Measurements from ENCODE around the gene LPCAT1. TPM values are rescaled to one million over a fixed set of nuclear protein-coding genes. Genes with fewer than 3 reads are reported as not detected.

LPCAT1 gene
- total and polyA plus RNA-seq, 2 of the 13 experiments (the other 11 are each of a cell fraction or from before 2014, with no cell fraction given) = 29.8 to 90.6 TPM

- H3K27ac ChIP-seq (ENCODE audit: extremely low read length, insufficient read depth, low read length) = no peak overlapping the region
- TF ChIP-seq SP5 (CRISPR knock-in tag; IDR thresholded peaks at IDR 0.05; ENCODE audit: borderline replicate concordance, low read depth) = no peak
- no peak for TF ChIP-seq ZNF570 (CRISPR knock-in tag; IDR thresholded peaks at IDR 0.05; ENCODE audit: borderline replicate concordance)
- no peak for TF ChIP-seq ZNF672 (CRISPR knock-in tag; IDR thresholded peaks at IDR 0.05)
- no peak for TF ChIP-seq AGO1 (IDR thresholded peaks at IDR 0.05; ENCODE audit: low read depth, low read length, poor library complexity, severe bottlenecking)
- no peak for TF ChIP-seq TAF15 (IDR thresholded peaks at IDR 0.05; ENCODE audit: low read depth, low read length, poor library complexity, severe bottlenecking)
- no peak for TF ChIP-seq ZFP91 (CRISPR knock-in tag; IDR thresholded peaks at IDR 0.05; ENCODE audit: borderline replicate concordance)
- TF ChIP-seq GLI4 (CRISPR knock-in tag; IDR thresholded peaks at IDR 0.05; ENCODE audit: borderline replicate concordance) = no peak
- TF ChIP-seq, protein P1, sequence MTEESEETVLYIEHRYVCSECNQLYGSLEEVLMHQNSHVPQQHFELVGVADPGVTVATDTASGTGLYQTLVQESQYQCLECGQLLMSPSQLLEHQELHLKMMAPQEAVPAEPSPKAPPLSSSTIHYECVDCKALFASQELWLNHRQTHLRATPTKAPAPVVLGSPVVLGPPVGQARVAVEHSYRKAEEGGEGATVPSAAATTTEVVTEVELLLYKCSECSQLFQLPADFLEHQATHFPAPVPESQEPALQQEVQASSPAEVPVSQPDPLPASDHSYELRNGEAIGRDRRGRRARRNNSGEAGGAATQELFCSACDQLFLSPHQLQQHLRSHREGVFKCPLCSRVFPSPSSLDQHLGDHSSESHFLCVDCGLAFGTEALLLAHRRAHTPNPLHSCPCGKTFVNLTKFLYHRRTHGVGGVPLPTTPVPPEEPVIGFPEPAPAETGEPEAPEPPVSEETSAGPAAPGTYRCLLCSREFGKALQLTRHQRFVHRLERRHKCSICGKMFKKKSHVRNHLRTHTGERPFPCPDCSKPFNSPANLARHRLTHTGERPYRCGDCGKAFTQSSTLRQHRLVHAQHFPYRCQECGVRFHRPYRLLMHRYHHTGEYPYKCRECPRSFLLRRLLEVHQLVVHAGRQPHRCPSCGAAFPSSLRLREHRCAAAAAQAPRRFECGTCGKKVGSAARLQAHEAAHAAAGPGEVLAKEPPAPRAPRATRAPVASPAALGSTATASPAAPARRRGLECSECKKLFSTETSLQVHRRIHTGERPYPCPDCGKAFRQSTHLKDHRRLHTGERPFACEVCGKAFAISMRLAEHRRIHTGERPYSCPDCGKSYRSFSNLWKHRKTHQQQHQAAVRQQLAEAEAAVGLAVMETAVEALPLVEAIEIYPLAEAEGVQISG (CRISPR knock-in tag; IDR thresholded peaks at IDR 0.05) = no peak
- no peak for TF ChIP-seq GABPB1 (CRISPR knock-in tag; IDR thresholded peaks at IDR 0.05)
- no peak for TF ChIP-seq CERS6 (CRISPR knock-in tag; IDR thresholded peaks at IDR 0.05)
- TF ChIP-seq, protein P2, sequence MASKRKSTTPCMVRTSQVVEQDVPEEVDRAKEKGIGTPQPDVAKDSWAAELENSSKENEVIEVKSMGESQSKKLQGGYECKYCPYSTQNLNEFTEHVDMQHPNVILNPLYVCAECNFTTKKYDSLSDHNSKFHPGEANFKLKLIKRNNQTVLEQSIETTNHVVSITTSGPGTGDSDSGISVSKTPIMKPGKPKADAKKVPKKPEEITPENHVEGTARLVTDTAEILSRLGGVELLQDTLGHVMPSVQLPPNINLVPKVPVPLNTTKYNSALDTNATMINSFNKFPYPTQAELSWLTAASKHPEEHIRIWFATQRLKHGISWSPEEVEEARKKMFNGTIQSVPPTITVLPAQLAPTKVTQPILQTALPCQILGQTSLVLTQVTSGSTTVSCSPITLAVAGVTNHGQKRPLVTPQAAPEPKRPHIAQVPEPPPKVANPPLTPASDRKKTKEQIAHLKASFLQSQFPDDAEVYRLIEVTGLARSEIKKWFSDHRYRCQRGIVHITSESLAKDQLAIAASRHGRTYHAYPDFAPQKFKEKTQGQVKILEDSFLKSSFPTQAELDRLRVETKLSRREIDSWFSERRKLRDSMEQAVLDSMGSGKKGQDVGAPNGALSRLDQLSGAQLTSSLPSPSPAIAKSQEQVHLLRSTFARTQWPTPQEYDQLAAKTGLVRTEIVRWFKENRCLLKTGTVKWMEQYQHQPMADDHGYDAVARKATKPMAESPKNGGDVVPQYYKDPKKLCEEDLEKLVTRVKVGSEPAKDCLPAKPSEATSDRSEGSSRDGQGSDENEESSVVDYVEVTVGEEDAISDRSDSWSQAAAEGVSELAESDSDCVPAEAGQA (IDR thresholded peaks at IDR 0.05; ENCODE audit: low read depth) = no peak
- TF ChIP-seq, protein P2 (CRISPR knock-in tag; IDR thresholded peaks at IDR 0.05; ENCODE audit: borderline replicate concordance) = no peak
- no peak for TF ChIP-seq BHLHE40 (IDR thresholded peaks at IDR 0.05; ENCODE audit: low read length)
- TF ChIP-seq GATA4 (IDR thresholded peaks at IDR 0.05; ENCODE audit: borderline replicate concordance, low read depth) = no peak
Observed at GRCh38 chr5:1432296-1432695, 91.5 kb downstream of the LPCAT1 start.

More at GRCh38 chr5:1432296-1432695, 91.5 kb downstream of the LPCAT1 start:
- in situ Hi-C loops (cut with HindIII; ENCODE audit: extremely low pct_ligation_motif_present, low pct_unique_long_range_greater_than_20kb) (no loop called here), intact Hi-C loops (cut with micrococcal nuclease; ENCODE audit: unreplicated experiment) (no loop called here)
- Histone ChIP-seq H2AFZ (ENCODE audit: low read length) (no peak overlapping the region), H4K20me1 (ENCODE audit: insufficient read depth, low read length) (no peaks in the 10 kb centered on the region), H3K79me2 (ENCODE audit: insufficient read depth, low read length) (no peaks in the 10 kb centered on the region), H3K9me3 (ENCODE audit: low read length) (peaks cover 7% of the 10 kb centered on the region; the same call in 1 of the 2 replicates), H3K4me3 (replicated peaks in 1 of 3; ENCODE audit: insufficient read depth in 1 of 3, low read depth in 2 of 3, low read length in 3 of 3) (no peak overlapping the region), H3K4me2 (ENCODE audit: low read depth, low read length) (no peak overlapping the region), H3K27me3 (ENCODE audit: control insufficient read depth in 1 of 2, insufficient read depth in 2 of 2, low read length in 2 of 2) (peaks cover 2 to 36% of the 10 kb centered on the region in 2 experiments), H3K36me3 (replicated peaks in 1 of 2; ENCODE audit: control insufficient read depth in 1 of 2, insufficient read depth in 2 of 2, low read length in 2 of 2) (no peaks in the 10 kb centered on the region), H3K4me1 (ENCODE audit: insufficient read depth, low read length) (peaks cover 3% of the 10 kb centered on the region), H3K9ac (ENCODE audit: insufficient read depth, low read depth, low read length) (no peak overlapping the region)
- ChIA-PET POLR2A (no interaction called here), CTCF (ENCODE audit: low intra/inter-chr PET ratio, low total read pairs) (no interaction called here)
- BruUV-seq (replicated peaks) = no TSS peak
- DNase-seq (ENCODE audit: low spot score) (no peak), ATAC-seq (no peak), FAIRE-seq (no peak)
- WGBS (ENCODE audit: low lambda C conversion rate) = 45% methylated on average over 15 of the region's 15 CpGs

Data from HepG2 (cell line).